ENCODE data around the gene LIN52.

The LIN52 gene

DNA sequence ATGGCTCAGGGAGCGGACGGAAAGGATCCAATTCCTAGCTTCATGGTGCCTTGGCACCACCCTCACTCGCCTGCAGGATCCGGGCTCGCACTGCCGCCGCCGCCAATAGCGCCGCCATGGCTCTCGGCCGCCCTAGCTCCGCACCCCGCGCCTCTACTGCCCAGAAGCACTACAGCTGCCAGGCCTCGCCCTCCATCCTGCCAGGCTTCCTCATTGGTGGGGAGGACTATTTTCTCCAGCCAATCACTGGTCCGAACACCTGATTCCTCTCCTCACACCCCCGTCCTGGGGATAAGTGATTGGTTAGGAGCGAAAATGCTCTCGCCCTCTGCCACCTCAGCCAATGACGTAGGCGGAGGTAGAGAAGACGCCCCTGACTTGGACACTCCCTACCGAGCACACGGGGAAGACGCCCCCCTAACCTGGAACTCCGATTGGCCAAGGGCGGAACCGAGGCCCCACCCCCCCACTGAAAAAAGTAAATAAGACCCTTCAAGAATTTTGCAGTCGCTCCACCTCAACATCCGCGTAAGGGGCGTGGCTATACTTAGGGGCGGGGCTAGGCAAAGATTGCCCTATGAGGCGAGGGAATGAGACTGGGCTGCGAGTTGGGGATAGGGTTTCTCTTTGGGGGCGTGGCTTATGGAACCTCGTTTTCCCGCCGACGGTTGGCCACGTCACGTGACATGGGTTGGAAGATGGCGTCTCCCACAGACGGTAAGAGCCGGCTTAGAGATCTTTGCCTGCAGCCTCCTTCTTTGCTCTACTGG is at the start of gene LIN52, which contains the start of gene ALDH6A1:
Gene LIN52, plus strand, starts transcription at position 680 of the 770 bp plus-strand sequence. Its CDS starts 19 bp downstream, at position 699.
Gene ALDH6A1, minus strand, starts transcription at position 177 of the 770 bp plus-strand sequence. Its CDS starts 59 bp downstream, at position 118.
- TF ChIP-seq CTCF (IDR thresholded peaks at IDR 0.05; ENCODE audit: borderline replicate concordance, insufficient read depth, low read depth, low read length): 0 out of 2 replicates have a peak, but pooled peaks have one; percentile 7
- H3K4me3 ChIP-seq (ENCODE audit: low read depth, low read length): peak within 1 kb of the TSS; percentile 85

DNA sequence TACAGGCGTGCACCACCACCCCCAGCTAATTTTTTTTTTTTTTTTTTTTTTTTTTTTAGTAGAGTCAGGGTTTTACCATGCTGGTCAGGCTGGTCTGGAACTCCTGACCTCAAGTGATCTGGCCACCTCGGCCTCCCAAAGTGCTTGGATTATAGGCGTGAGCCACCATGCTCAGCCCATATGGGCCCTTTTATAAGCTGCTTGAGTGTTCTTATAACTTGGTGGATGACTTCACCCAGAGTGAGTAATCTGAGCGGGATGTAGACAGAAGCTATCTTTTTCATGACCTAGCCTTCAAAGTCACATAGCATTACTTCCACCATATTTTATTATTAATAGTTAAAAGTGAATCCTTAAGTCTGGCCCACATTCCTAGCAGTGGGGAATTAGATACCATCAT is 49.2 kb upstream of the LIN52 start:
- no peak for TF ChIP-seq CTCF (IDR thresholded peaks at IDR 0.05; ENCODE audit: borderline replicate concordance, insufficient read depth, low read depth, low read length)
- H3K4me3 ChIP-seq (ENCODE audit: low read depth, low read length): no peak overlapping the region

- no peak overlapping the region for H3K4me3 ChIP-seq (ENCODE audit: low read depth, low read length)
- peak; percentile 29; the same call in 1 of the 2 replicates for TF ChIP-seq CTCF (IDR thresholded peaks at IDR 0.05; ENCODE audit: borderline replicate concordance, insufficient read depth, low read depth, low read length)
Observed at GRCh38 chr14:74038020-74038859, 46.5 kb upstream of the LIN52 start.

DNA sequence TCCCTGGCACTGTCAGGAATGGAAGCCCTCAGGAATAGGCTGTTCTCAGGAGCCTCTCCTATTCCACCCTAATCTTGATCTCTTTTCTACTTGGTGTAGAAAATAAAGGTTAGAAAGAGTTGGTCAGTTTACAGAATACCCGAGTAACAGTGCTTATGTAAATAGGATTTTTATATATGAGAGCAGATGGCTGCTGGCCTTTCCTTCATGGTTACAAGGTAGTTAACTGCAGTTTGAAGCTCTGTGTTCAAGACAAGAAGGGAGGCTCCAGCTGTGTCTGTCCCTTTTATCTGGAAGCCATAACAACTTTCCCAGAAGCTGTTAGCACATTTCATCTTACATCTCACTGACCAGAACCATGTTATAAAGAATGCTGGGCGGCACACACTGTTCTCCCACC is 42.5 kb upstream of the LIN52 start:
- H3K4me3 ChIP-seq (ENCODE audit: low read depth, low read length): no peak overlapping the region
- TF ChIP-seq CTCF (IDR thresholded peaks at IDR 0.05; ENCODE audit: borderline replicate concordance, insufficient read depth, low read depth, low read length): no peak

- no peak for TF ChIP-seq CTCF (IDR thresholded peaks at IDR 0.05; ENCODE audit: borderline replicate concordance, insufficient read depth, low read depth, low read length)
- H3K4me3 ChIP-seq (ENCODE audit: low read depth, low read length): no peak overlapping the region
Observed at GRCh38 chr14:74045522-74045921, 39.2 kb upstream of the LIN52 start.

GRCh38 chr14:74048281-74048680 is 36.5 kb upstream of the LIN52 start:
- H3K4me3 ChIP-seq (ENCODE audit: low read depth, low read length): no peak overlapping the region
- TF ChIP-seq CTCF (IDR thresholded peaks at IDR 0.05; ENCODE audit: borderline replicate concordance, insufficient read depth, low read depth, low read length): no peak
